ENCODE results near the gene CRKL. TPM values are rescaled to one million over a fixed set of nuclear protein-coding genes. Genes with fewer than 3 reads are reported as not detected.
A peak's percentile ranks its signal among the peaks of the same experiment; 100 is the strongest.

Gene CRKL
- total and polyA plus RNA-seq, 4 donors, result 12.0 to 45.5 (median 22.6) TPM

DNA sequence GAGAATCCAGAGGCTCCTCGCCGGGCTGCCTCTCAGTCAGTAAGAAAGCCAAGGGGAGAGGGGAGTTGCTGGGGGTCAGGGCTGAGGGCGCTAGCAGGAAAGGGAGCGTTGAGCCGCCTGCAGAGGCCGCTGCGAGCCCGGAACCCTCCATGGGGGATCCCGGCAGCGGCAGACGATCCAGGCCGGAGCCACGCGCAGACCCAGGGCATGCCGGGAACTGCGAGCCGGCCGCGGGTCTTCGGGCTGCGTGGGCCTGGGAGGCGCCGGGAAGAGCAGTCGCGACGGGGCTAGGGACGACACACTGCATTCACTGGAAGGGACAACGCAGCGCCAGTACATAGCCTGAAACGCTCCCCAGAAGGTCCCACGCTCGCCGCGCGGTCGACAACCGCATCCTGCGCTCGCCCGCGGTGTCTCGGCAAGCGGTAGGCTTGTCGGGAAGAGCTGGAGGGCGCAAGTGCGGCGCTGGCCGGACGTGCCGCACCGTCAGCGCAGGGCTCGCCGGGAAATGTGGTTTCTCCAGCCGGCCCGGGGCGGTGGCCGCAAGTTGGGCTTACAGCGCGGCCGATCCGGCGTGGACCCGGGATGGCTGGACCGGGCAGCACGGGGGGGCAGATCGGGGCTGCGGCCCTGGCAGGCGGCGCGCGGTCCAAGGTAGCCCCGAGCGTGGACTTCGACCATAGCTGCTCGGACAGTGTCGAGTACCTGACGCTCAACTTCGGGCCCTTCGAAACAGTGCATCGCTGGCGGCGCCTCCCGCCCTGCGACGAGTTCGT is 64.8 kb downstream of the CRKL start, which contains the start of gene LZTR1:
LZTR1 (plus strand) TSS at position 511 of the 776 bp plus-strand sequence; CDS start at position 586, 75 bp downstream.
- Histone ChIP-seq H3K4me1 (ENCODE audit: control insufficient read depth in 4 of 4, insufficient read depth in 4 of 4, low read length in 3 of 4) (peaks cover 7 to 36% (median 27%) of the 10 kb centered on the region in 4 donors), H3K9ac (ENCODE audit: low read depth in 1 of 2, low read length in 2 of 2) (peak within 1 kb of the TSS; percentile 82 to 94), H3K36me3 (ENCODE audit: control insufficient read depth in 4 of 4, insufficient read depth in 3 of 4, low read depth in 1 of 4, low read length in 3 of 4) (peaks cover 0 to 6% (median 2%) of the 10 kb centered on the region in 4 donors), H3K27me3 (ENCODE audit: control insufficient read depth in 4 of 4, insufficient read depth in 4 of 4, low read length in 3 of 4) (no peaks in the 10 kb centered on the region), H3K9me3 (ENCODE audit: control insufficient read depth in 4 of 4, low read length in 3 of 4) (no peaks in the 10 kb centered on the region), H3K4me3 (ENCODE audit: low read depth in 1 of 3, low read length in 3 of 3) (peak within 1 kb of the TSS; percentile 71 to 91 (median 85)), H3K27ac (ENCODE audit: low read depth in 1 of 2, low read length in 2 of 2) (peak within 1 kb of the TSS; percentile 86 to 88)
- under 1% methylated on average over 87 of the region's 87 CpGs for WGBS
- peak; percentile 85 for DNase-seq (ENCODE audit: low spot score)
- TF ChIP-seq FOXA1 (IDR thresholded peaks at IDR 0.05) (no peak), RAD21 (IDR thresholded peaks at IDR 0.05) (peak; percentile 15 to 67), NR2F2 (IDR thresholded peaks at IDR 0.05) (no peak), GABPA (IDR thresholded peaks at IDR 0.05 in 1 of 2, conservative IDR thresholded peaks at IDR 0.05 in 1 of 2) (peak in 1 of 2 donors; percentile 65), RXRA (IDR thresholded peaks at IDR 0.05) (no peak), EGR1 (IDR thresholded peaks at IDR 0.05; ENCODE audit: low read depth in 2 of 2) (no peak), FOXA2 (IDR thresholded peaks at IDR 0.05) (no peak), JUND (IDR thresholded peaks at IDR 0.05) (no peak), HNF4G (IDR thresholded peaks at IDR 0.05) (no peak), TAF1 (conservative IDR thresholded peaks at IDR 0.05) (no peak), YY1 (IDR thresholded peaks at IDR 0.05) (peak; percentile 66), SP1 (IDR thresholded peaks at IDR 0.05) (peak; percentile 29), HNF4A (conservative IDR thresholded peaks at IDR 0.05) (no peak)
- TF ChIP-seq, protein P1, sequence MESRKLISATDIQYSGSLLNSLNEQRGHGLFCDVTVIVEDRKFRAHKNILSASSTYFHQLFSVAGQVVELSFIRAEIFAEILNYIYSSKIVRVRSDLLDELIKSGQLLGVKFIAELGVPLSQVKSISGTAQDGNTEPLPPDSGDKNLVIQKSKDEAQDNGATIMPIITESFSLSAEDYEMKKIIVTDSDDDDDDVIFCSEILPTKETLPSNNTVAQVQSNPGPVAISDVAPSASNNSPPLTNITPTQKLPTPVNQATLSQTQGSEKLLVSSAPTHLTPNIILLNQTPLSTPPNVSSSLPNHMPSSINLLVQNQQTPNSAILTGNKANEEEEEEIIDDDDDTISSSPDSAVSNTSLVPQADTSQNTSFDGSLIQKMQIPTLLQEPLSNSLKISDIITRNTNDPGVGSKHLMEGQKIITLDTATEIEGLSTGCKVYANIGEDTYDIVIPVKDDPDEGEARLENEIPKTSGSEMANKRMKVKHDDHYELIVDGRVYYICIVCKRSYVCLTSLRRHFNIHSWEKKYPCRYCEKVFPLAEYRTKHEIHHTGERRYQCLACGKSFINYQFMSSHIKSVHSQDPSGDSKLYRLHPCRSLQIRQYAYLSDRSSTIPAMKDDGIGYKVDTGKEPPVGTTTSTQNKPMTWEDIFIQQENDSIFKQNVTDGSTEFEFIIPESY (IDR thresholded peaks at IDR 0.05), result no peak
- TF ChIP-seq, protein P2, sequence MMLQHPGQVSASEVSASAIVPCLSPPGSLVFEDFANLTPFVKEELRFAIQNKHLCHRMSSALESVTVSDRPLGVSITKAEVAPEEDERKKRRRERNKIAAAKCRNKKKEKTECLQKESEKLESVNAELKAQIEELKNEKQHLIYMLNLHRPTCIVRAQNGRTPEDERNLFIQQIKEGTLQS (IDR thresholded peaks at IDR 0.05), result no peak
- TF ChIP-seq, protein P3, sequence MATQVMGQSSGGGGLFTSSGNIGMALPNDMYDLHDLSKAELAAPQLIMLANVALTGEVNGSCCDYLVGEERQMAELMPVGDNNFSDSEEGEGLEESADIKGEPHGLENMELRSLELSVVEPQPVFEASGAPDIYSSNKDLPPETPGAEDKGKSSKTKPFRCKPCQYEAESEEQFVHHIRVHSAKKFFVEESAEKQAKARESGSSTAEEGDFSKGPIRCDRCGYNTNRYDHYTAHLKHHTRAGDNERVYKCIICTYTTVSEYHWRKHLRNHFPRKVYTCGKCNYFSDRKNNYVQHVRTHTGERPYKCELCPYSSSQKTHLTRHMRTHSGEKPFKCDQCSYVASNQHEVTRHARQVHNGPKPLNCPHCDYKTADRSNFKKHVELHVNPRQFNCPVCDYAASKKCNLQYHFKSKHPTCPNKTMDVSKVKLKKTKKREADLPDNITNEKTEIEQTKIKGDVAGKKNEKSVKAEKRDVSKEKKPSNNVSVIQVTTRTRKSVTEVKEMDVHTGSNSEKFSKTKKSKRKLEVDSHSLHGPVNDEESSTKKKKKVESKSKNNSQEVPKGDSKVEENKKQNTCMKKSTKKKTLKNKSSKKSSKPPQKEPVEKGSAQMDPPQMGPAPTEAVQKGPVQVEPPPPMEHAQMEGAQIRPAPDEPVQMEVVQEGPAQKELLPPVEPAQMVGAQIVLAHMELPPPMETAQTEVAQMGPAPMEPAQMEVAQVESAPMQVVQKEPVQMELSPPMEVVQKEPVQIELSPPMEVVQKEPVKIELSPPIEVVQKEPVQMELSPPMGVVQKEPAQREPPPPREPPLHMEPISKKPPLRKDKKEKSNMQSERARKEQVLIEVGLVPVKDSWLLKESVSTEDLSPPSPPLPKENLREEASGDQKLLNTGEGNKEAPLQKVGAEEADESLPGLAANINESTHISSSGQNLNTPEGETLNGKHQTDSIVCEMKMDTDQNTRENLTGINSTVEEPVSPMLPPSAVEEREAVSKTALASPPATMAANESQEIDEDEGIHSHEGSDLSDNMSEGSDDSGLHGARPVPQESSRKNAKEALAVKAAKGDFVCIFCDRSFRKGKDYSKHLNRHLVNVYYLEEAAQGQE (IDR thresholded peaks at IDR 0.05), result peak; percentile 59
- TF ChIP-seq, protein P4, sequence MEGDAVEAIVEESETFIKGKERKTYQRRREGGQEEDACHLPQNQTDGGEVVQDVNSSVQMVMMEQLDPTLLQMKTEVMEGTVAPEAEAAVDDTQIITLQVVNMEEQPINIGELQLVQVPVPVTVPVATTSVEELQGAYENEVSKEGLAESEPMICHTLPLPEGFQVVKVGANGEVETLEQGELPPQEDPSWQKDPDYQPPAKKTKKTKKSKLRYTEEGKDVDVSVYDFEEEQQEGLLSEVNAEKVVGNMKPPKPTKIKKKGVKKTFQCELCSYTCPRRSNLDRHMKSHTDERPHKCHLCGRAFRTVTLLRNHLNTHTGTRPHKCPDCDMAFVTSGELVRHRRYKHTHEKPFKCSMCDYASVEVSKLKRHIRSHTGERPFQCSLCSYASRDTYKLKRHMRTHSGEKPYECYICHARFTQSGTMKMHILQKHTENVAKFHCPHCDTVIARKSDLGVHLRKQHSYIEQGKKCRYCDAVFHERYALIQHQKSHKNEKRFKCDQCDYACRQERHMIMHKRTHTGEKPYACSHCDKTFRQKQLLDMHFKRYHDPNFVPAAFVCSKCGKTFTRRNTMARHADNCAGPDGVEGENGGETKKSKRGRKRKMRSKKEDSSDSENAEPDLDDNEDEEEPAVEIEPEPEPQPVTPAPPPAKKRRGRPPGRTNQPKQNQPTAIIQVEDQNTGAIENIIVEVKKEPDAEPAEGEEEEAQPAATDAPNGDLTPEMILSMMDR (IDR thresholded peaks at IDR 0.05; ENCODE audit: low read depth, low read length, missing input control), result peak; percentile 37
- TF ChIP-seq, protein P5, sequence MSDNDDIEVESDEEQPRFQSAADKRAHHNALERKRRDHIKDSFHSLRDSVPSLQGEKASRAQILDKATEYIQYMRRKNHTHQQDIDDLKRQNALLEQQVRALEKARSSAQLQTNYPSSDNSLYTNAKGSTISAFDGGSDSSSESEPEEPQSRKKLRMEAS (IDR thresholded peaks at IDR 0.05), result no peak

Data from liver (tissue), 9 donors.